Astrocyte (in vitro differentiated cells and primary cell): ENCODE measurements around the gene KPNA1. TPM values are rescaled to one million over a fixed set of nuclear protein-coding genes. Genes with fewer than 3 reads are reported as not detected.

Experiments used
- DNase-seq: peaks from one replicate; pipeline ENCODE4 v3.0.0-alpha.2; 2010; ENCODE audit warnings: low read depth
- FAIRE-seq: peaks from 2 replicates; lab custom pipeline; 2011; peaks lifted over from hg19 to GRCh38; lab: Jason Lieb, UNC
- H2AFZ ChIP-seq: 2 replicates; pipeline ENCODE4 v1.6.0; 2012; ENCODE audit warnings: low read depth, low read length, inconsistent platforms
- H3K27ac ChIP-seq: 2 replicates; pipeline ENCODE4 v1.5.1; 2011; ENCODE audit warnings: low read depth, low read length, inconsistent platforms
- H3K27me3 ChIP-seq: 2 replicates; pipeline ENCODE4 v1.6.0; 2011; ENCODE audit warnings: low read length, inconsistent platforms; ENCODE audit not compliant: insufficient read depth
- H3K36me3 ChIP-seq: 2 replicates; pipeline ENCODE4 v1.5.1; 2011; ENCODE audit warnings: low read length, inconsistent platforms; ENCODE audit not compliant: insufficient read depth
- H3K4me1 ChIP-seq: 2 replicates; pipeline ENCODE4 v1.5.1; 2011; ENCODE audit warnings: low read length, inconsistent platforms; ENCODE audit not compliant: insufficient read depth
- H3K4me2 ChIP-seq: 2 replicates; pipeline ENCODE4 v1.6.0; 2012; ENCODE audit warnings: low read length, inconsistent platforms
- H3K4me3 ChIP-seq: 2 replicates; pipeline ENCODE4 v1.5.1; 2011; ENCODE audit warnings: low read depth, mild to moderate bottlenecking, low read length, inconsistent platforms; ENCODE audit not compliant: insufficient read depth
- H3K79me2 ChIP-seq: 2 replicates; pipeline ENCODE4 v1.6.0; 2012; ENCODE audit warnings: mild to moderate bottlenecking, low read length, inconsistent platforms; ENCODE audit not compliant: insufficient read depth
- H3K9ac ChIP-seq: 2 replicates; pipeline ENCODE4 v1.6.0; 2012; ENCODE audit warnings: mild to moderate bottlenecking, low read length, inconsistent platforms
- H3K9me3 ChIP-seq: 2 replicates; pipeline ENCODE4 v1.5.1; 2012; ENCODE audit warnings: low read depth, mild to moderate bottlenecking, low read length, inconsistent platforms; ENCODE audit not compliant: insufficient read depth
- H4K20me1 ChIP-seq: 2 replicates; pipeline ENCODE4 v1.6.0; 2012; ENCODE audit warnings: low read length, inconsistent platforms; ENCODE audit not compliant: insufficient read depth
- H3K27ac Mint-ChIP-seq: one replicate; pipeline ENCODE4 v1.8.0; 2021; ENCODE audit warnings: mild to moderate bottlenecking, mixed read lengths; ENCODE audit not compliant: unreplicated experiment
- H3K27me3 Mint-ChIP-seq: one replicate; pipeline ENCODE4 v1.8.0; 2021; ENCODE audit warnings: low read depth, mixed read lengths; ENCODE audit not compliant: unreplicated experiment
- H3K36me3 Mint-ChIP-seq: one replicate; pipeline ENCODE4 v1.8.0; 2021; ENCODE audit warnings: low read depth, mixed read lengths; ENCODE audit not compliant: unreplicated experiment
- H3K4me1 Mint-ChIP-seq: one replicate; pipeline ENCODE4 v1.8.0; 2021; ENCODE audit warnings: low read depth, mixed read lengths; ENCODE audit not compliant: unreplicated experiment
- H3K4me3 Mint-ChIP-seq: one replicate; pipeline ENCODE4 v1.8.0; 2021; ENCODE audit warnings: mild to moderate bottlenecking, moderate library complexity, mixed read lengths; ENCODE audit not compliant: unreplicated experiment
- H3K9me3 Mint-ChIP-seq: one replicate; pipeline ENCODE4 v1.8.0; 2021; ENCODE audit warnings: mild to moderate bottlenecking, mixed read lengths; ENCODE audit not compliant: unreplicated experiment
- EZH2 ChIP-seq: IDR thresholded peaks from 2 replicates; pipeline ENCODE4 v1.6.1; 2012; ENCODE audit warnings: mild to moderate bottlenecking, low read length, inconsistent platforms; ENCODE audit not compliant: insufficient read depth
- total RNA-seq: library from RNA; stranded (reverse); gene quantifications from 2 replicates; pipeline ENCODE4 v1.2.1, GENCODE V29; 2021
- TF ChIP-seq, protein P1 (sequence below): IDR thresholded peaks from 2 replicates; pipeline ENCODE4 v1.5.1; 2011; ENCODE audit warnings: low read depth, mild to moderate bottlenecking, inconsistent platforms, low read length, moderate library complexity; ENCODE audit not compliant: insufficient read depth

Gene KPNA1
- total RNA-seq, 1 donor from 2014 or later = 165 TPM

DNA sequence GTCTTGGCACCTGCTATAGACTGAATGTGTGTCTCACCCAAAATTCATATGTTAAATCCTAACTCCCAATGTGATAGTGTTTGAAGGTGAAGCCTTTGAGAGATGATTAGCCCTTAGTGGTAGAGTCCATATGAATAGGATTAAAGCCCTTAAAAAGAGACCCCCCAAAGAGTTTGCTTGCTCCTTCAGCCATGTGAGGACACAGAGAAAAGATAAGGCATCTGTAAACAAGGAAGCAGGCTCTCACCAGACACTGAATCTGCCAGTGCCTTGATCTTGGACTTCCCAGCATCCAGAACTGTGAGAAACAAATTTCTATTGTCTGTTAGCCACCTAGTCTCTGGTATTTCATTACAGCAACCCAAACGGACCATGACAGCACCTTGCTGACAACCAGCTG is 16.6 kb downstream of the KPNA1 start:
- Histone ChIP-seq H3K27me3 (no peaks in the 10 kb centered on the region), H3K9ac (no peak overlapping the region), H4K20me1 (peaks cover 84% of the 10 kb centered on the region), H3K79me2 (peaks cover 74% of the 10 kb centered on the region), H3K4me2 (peak overlapping the region; percentile 14), H3K4me3 (no peak overlapping the region), H3K36me3 (peaks cover 11% of the 10 kb centered on the region), H3K9me3 (no peaks in the 10 kb centered on the region), H3K4me1 (peaks cover 7% of the 10 kb centered on the region), H2AFZ (no peak overlapping the region), H3K27ac (no peak overlapping the region)
- FAIRE-seq (no peak), DNase-seq (no peak)
- peak overlapping the region; percentile 70 for H3K27ac Mint-ChIP-seq
- no peaks in the 10 kb centered on the region for H3K27me3 Mint-ChIP-seq
- TF ChIP-seq, protein P1, sequence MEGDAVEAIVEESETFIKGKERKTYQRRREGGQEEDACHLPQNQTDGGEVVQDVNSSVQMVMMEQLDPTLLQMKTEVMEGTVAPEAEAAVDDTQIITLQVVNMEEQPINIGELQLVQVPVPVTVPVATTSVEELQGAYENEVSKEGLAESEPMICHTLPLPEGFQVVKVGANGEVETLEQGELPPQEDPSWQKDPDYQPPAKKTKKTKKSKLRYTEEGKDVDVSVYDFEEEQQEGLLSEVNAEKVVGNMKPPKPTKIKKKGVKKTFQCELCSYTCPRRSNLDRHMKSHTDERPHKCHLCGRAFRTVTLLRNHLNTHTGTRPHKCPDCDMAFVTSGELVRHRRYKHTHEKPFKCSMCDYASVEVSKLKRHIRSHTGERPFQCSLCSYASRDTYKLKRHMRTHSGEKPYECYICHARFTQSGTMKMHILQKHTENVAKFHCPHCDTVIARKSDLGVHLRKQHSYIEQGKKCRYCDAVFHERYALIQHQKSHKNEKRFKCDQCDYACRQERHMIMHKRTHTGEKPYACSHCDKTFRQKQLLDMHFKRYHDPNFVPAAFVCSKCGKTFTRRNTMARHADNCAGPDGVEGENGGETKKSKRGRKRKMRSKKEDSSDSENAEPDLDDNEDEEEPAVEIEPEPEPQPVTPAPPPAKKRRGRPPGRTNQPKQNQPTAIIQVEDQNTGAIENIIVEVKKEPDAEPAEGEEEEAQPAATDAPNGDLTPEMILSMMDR = no peak
- no peak for TF ChIP-seq EZH2
- H3K4me1 Mint-ChIP-seq = peaks cover 62% of the 10 kb centered on the region
- H3K9me3 Mint-ChIP-seq = no peaks in the 10 kb centered on the region
- H3K36me3 Mint-ChIP-seq = peaks cover 2% of the 10 kb centered on the region
- H3K4me3 Mint-ChIP-seq = no peak overlapping the region

DNA sequence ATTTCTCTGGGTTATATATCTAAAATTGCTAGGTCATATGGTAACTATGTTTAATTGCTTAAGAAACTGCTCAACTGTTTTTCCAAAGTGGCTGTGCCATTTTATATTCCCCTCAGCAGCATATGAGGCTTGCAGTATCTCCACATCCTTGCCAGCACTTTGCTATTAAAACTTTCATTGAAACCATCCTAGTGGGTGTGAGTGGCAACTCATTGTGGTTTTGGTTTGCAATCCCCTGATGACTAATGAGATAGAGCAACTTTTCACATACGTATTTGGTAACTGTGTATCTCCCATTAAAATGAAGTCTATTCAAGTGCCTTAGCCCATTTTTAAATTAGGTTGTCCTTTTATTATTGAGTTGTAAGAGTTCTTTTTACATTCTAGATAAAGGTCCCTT is 17.3 kb downstream of the KPNA1 start:
- H3K4me1 Mint-ChIP-seq = peaks cover 65% of the 10 kb centered on the region
- no peaks in the 10 kb centered on the region for H3K27me3 ChIP-seq
- peak overlapping the region; percentile 55 for H3K4me3 Mint-ChIP-seq
- no peaks in the 10 kb centered on the region for H3K9me3 ChIP-seq
- H3K4me2 ChIP-seq = peak overlapping the region; percentile 14
- H3K9me3 Mint-ChIP-seq = no peaks in the 10 kb centered on the region
- no peak overlapping the region for H3K4me3 ChIP-seq
- no peak overlapping the region for H3K27ac ChIP-seq
- peaks cover 2% of the 10 kb centered on the region for H3K36me3 Mint-ChIP-seq
- no peak overlapping the region for H2AFZ ChIP-seq
- FAIRE-seq (peak; percentile 88), DNase-seq (peak; percentile 92)
- H3K9ac ChIP-seq = no peak overlapping the region
- H3K27ac Mint-ChIP-seq = peak overlapping the region; percentile 70
- TF ChIP-seq EZH2 = no peak
- TF ChIP-seq, protein P1 = no peak
- peaks cover 84% of the 10 kb centered on the region for H4K20me1 ChIP-seq
- no peaks in the 10 kb centered on the region for H3K27me3 Mint-ChIP-seq
- H3K4me1 ChIP-seq = peaks cover 8% of the 10 kb centered on the region
- H3K79me2 ChIP-seq = peaks cover 71% of the 10 kb centered on the region
- H3K36me3 ChIP-seq = peaks cover 11% of the 10 kb centered on the region

- FAIRE-seq (no peak), DNase-seq (no peak)
- TF ChIP-seq EZH2 = no peak
- TF ChIP-seq, protein P1 = no peak
- no peak overlapping the region for H3K4me3 ChIP-seq
- H3K27ac Mint-ChIP-seq = peak overlapping the region; percentile 96
- H3K27me3 Mint-ChIP-seq = no peaks in the 10 kb centered on the region
- H3K36me3 ChIP-seq = peaks cover 11% of the 10 kb centered on the region
- H3K9me3 ChIP-seq = no peaks in the 10 kb centered on the region
- no peak overlapping the region for H2AFZ ChIP-seq
- peaks cover 58% of the 10 kb centered on the region for H3K4me1 Mint-ChIP-seq
- no peak overlapping the region for H3K9ac ChIP-seq
- H3K9me3 Mint-ChIP-seq = no peaks in the 10 kb centered on the region
- peak overlapping the region; percentile 88 for H3K4me3 Mint-ChIP-seq
- peaks cover 68% of the 10 kb centered on the region for H3K79me2 ChIP-seq
- H3K27me3 ChIP-seq = no peaks in the 10 kb centered on the region
- no peak overlapping the region for H3K27ac ChIP-seq
- H3K4me2 ChIP-seq = no peak overlapping the region
- H4K20me1 ChIP-seq = peaks cover 82% of the 10 kb centered on the region
- peaks cover 8% of the 10 kb centered on the region for H3K4me1 ChIP-seq
- H3K36me3 Mint-ChIP-seq = peaks cover 2% of the 10 kb centered on the region
Observed at GRCh38 chr3:122496508-122496907, 18.2 kb downstream of the KPNA1 start.
